B cell (primary cell): ENCODE results near the gene TBC1D22B. TPM values are rescaled to one million over a fixed set of nuclear protein-coding genes. Genes with fewer than 3 reads are reported as not detected.

ENCODE experiments used
- ATAC-seq: fragments of 200-7000 bp; cut with Tn5 transposase; one replicate; pipeline ENCODE4 v1.10.0; 2021; ENCODE audit warnings: low read depth, mild to moderate bottlenecking, moderate number of reproducible peaks, moderate library complexity
- CTCF ChIA-PET: fragments of 350-600 bp; sonication (Branson Sonifier 250); formaldehyde crosslinking; loops from one replicate; lab custom pipeline; 2021; ENCODE audit warnings: antibody characterized with exemption, inconsistent platforms; lab: Charles Lee
- POLR2A ChIA-PET: fragments of 350-600 bp; sonication (Branson Sonifier 250); formaldehyde crosslinking; loops from one replicate; lab custom pipeline; 2021; ENCODE audit warnings: antibody characterized with exemption; lab: Charles Lee
- DNase-seq: peaks from one replicate; pipeline ENCODE4 v3.0.0; 2013
- H2AFZ ChIP-seq: 2 replicates; pipeline ENCODE4 v1.6.1; 2012; ENCODE audit warnings: mild to moderate bottlenecking, low read depth, low read length; ENCODE audit not compliant: insufficient read depth, poor library complexity, severe bottlenecking
- H3K27ac ChIP-seq, 2 donors: 1 replicate in 1 of 2; 2 replicates in 1 of 2; pipeline ENCODE4 v1.5.1; 2012 to 2013; ENCODE audit warnings: low read length in 2 of 2, mild to moderate bottlenecking in 2 of 2, moderate library complexity in 1 of 2
- H3K27me3 ChIP-seq, 4 experiments: fragments of 200-600 bp in 1 of 4; sonication (generic) in 1 of 4; replicated peaks in 1 of 4; 1 replicate in 2 of 4; 2 replicates in 2 of 4; pipeline versions ENCODE4 v1.6.1 to v1.7.0; 2013 to 2016; ENCODE audit warnings: low read length in 3 of 4, mild to moderate bottlenecking in 2 of 4, mixed read lengths in 1 of 4, moderate library complexity in 1 of 4; ENCODE audit not compliant: insufficient read depth in 4 of 4, control insufficient read depth in 3 of 4; ENCODE audit errors: control extremely low read depth in 1 of 4
- H3K36me3 ChIP-seq, 2 experiments: replicated peaks in 1 of 2; 1 replicate in 1 of 2; 2 replicates in 1 of 2; pipeline versions ENCODE4 v1.6.1 to v1.7.1; 2013; ENCODE audit warnings: low read length in 1 of 2; ENCODE audit not compliant: insufficient read depth in 2 of 2, control insufficient read depth in 1 of 2; ENCODE audit errors: control extremely low read depth in 1 of 2, extremely low read depth in 1 of 2
- H3K4me1 ChIP-seq, 2 donors: fragments of 200-600 bp in 1 of 2; sonication (generic) in 1 of 2; 1 replicate in 1 of 2; 2 replicates in 1 of 2; pipeline versions ENCODE4 v1.5.1 to v1.6.1; 2013 to 2017; ENCODE audit warnings: low read length in 2 of 2; ENCODE audit not compliant: control insufficient read depth in 2 of 2, insufficient read depth in 2 of 2
- H3K4me2 ChIP-seq: replicated peaks from 2 replicates; pipeline ENCODE3; 2012; ENCODE audit warnings: mild to moderate bottlenecking, low read depth, low read length; ENCODE audit not compliant: poor library complexity, severe bottlenecking
- H3K4me3 ChIP-seq, 5 experiments: fragments of 200-600 bp in 1 of 5; sonication (generic) in 1 of 5; 1 replicate in 3 of 5; 2 replicates in 2 of 5; pipeline versions ENCODE4 v1.5.1 to v1.7.0; 2011 to 2016; ENCODE audit warnings: low read length in 4 of 5, mild to moderate bottlenecking in 4 of 5, low read depth in 2 of 5, control low read depth in 1 of 5, moderate library complexity in 1 of 5; ENCODE audit not compliant: insufficient read depth in 1 of 5; ENCODE audit errors: control extremely low read depth in 1 of 5, extremely low read depth in 1 of 5
- H3K79me2 ChIP-seq: fragments of 200-600 bp; sonication (generic); one replicate; pipeline ENCODE4 v1.6.0; 2016; ENCODE audit warnings: low read length; ENCODE audit not compliant: control insufficient read depth, insufficient read depth
- H3K9ac ChIP-seq: fragments of 200-600 bp; sonication (generic); 2 replicates; pipeline ENCODE4 v1.6.1; 2017; ENCODE audit warnings: mild to moderate bottlenecking, low read length, moderate library complexity
- H3K9me3 ChIP-seq, 3 donors: one replicate each; pipeline versions ENCODE4 v1.6.1 to v1.7.1; 2013; ENCODE audit warnings: low read length in 2 of 3; ENCODE audit not compliant: control insufficient read depth in 2 of 3, insufficient read depth in 1 of 3; ENCODE audit errors: control extremely low read depth in 1 of 3
- H4K20me1 ChIP-seq: 2 replicates; pipeline ENCODE4 v1.6.0; 2012; ENCODE audit warnings: mild to moderate bottlenecking, low read length; ENCODE audit not compliant: insufficient read depth, control insufficient read depth, poor library complexity, severe bottlenecking
- H3K27ac Mint-ChIP-seq: one replicate; pipeline ENCODE4 v1.8.0; 2021; ENCODE audit warnings: mixed read lengths
- H3K27me3 Mint-ChIP-seq: one replicate; pipeline ENCODE4 v1.8.0; 2021; ENCODE audit warnings: mixed read lengths
- H3K4me1 Mint-ChIP-seq: one replicate; pipeline ENCODE4 v1.8.0; 2021; ENCODE audit warnings: mixed read lengths
- H3K4me3 Mint-ChIP-seq: one replicate; pipeline ENCODE4 v1.8.0; 2021; ENCODE audit warnings: mixed read lengths
- H3K9me3 Mint-ChIP-seq: one replicate; pipeline ENCODE4 v1.8.0; 2022; ENCODE audit warnings: mixed read lengths; ENCODE audit not compliant: insufficient read depth
- EZH2 ChIP-seq: IDR thresholded peaks from 2 replicates; pipeline ENCODE4 v1.6.1; 2012; ENCODE audit warnings: borderline replicate concordance, low read depth, mild to moderate bottlenecking, moderate library complexity, low read length; ENCODE audit not compliant: insufficient read depth, poor library complexity, severe bottlenecking
- WGBS: methylation state at CpG from one replicate; pipeline ENCODE4 v1.1.5; 2013; ENCODE audit warnings: missing lambda C conversion rate; ENCODE audit not compliant: insufficient coverage; 5-methylcytosine and 5-hydroxymethylcytosine counted together
- intact Hi-C: fragments of 100-400 bp; cut with micrococcal nuclease; formaldehyde crosslinking; loops from one replicate; pipeline ENCODE4 v1.10.0; 2022
- polyA plus RNA-seq: library from polyadenylated mRNA; depleted of rRNA; stranded (reverse); fragments of >200 nt; gene quantifications from 2 replicates; pipeline ENCODE4 v1.2.3, GENCODE V29; 2012
- total RNA-seq, 2 donors: library from RNA; stranded (reverse); fragments of 120-200 nt in 1 of 2; gene quantifications; 1 replicate in 1 of 2; 2 replicates in 1 of 2; pipeline versions ENCODE4 v1.2.3 to v1.2.4, GENCODE V29; 2013 to 2022
- TF ChIP-seq, protein P1 (sequence below): fragments of 200-600 bp; IDR thresholded peaks from one replicate; pipeline ENCODE4 v1.8.0; 2022; ENCODE audit warnings: antibody characterized with exemption, mild to moderate bottlenecking

TBC1D22B gene
- total and polyA plus RNA-seq, 2 donors (not counting 1 experiment from before 2014, with no cell fraction given) = 5.1 to 12.5 TPM

DNA sequence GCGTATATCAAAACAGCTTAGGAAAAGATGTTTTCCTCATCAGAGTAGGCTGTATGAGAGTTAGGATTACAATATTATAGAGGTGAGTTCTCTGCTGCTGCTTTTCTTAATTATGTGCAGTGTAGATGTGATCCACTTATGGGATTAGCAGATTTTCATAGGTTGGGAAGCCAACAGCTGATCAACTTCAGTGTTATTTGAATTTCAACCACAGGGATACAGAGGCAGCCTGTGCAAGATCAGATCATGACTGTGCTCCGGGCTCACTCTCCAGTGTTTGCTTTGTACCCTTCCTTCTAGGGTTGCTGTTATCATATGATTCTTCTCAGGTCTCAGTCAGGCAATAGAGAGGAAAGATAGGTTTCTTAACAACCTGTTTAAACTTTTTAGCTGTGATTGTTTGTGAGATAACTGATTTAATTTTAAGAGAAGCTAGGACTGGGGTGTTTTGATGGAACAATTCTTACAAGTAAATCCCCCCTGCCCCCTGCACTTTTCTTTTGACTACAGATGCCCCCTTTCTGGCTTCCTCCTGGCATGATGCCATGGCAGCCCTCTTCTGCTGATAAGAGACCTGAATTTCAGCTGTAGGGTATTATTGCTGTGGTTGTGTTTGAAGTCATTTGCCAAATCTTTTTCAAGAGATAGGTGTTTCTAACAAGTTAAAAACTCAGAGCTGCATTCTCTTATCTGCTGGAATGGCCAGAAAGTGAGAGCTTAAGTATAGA is 104.7 kb downstream of the TBC1D22B start:
- CTCF ChIA-PET = interaction anchor here (0.8 to 1.6 kb wide), 3 partner anchors 19 to 71 kb away, joined by 3 to 5 read pairs (median 4); no protein-coding TSS in a partner anchor
- peaks cover 8% of the 10 kb centered on the region for H3K4me1 Mint-ChIP-seq
- no peak for TF ChIP-seq EZH2
- TF ChIP-seq, protein P1, sequence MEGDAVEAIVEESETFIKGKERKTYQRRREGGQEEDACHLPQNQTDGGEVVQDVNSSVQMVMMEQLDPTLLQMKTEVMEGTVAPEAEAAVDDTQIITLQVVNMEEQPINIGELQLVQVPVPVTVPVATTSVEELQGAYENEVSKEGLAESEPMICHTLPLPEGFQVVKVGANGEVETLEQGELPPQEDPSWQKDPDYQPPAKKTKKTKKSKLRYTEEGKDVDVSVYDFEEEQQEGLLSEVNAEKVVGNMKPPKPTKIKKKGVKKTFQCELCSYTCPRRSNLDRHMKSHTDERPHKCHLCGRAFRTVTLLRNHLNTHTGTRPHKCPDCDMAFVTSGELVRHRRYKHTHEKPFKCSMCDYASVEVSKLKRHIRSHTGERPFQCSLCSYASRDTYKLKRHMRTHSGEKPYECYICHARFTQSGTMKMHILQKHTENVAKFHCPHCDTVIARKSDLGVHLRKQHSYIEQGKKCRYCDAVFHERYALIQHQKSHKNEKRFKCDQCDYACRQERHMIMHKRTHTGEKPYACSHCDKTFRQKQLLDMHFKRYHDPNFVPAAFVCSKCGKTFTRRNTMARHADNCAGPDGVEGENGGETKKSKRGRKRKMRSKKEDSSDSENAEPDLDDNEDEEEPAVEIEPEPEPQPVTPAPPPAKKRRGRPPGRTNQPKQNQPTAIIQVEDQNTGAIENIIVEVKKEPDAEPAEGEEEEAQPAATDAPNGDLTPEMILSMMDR = no peak
- no peaks in the 10 kb centered on the region for H3K9me3 Mint-ChIP-seq
- Histone ChIP-seq H3K36me3 (peaks cover 0 to 23% of the 10 kb centered on the region in 2 experiments), H3K4me2 (no peak overlapping the region), H3K9me3 (no peaks in the 10 kb centered on the region), H3K79me2 (peaks cover 21% of the 10 kb centered on the region), H3K4me3 (no peak overlapping the region), H3K27ac (no peak overlapping the region), H4K20me1 (peaks cover 13% of the 10 kb centered on the region), H3K27me3 (no peaks in the 10 kb centered on the region), H3K9ac (no peak overlapping the region), H3K4me1 (no peaks in the 10 kb centered on the region), H2AFZ (no peak overlapping the region)
- no peak overlapping the region for H3K27ac Mint-ChIP-seq
- ATAC-seq (no peak), DNase-seq (no peak)
- H3K4me3 Mint-ChIP-seq = no peak overlapping the region
- no peaks in the 10 kb centered on the region for H3K27me3 Mint-ChIP-seq
- POLR2A ChIA-PET = no interaction called here
- intact Hi-C loops = no loop called here
- WGBS = no CpG with 5 or more reads among the region's 2 CpGs

DNA sequence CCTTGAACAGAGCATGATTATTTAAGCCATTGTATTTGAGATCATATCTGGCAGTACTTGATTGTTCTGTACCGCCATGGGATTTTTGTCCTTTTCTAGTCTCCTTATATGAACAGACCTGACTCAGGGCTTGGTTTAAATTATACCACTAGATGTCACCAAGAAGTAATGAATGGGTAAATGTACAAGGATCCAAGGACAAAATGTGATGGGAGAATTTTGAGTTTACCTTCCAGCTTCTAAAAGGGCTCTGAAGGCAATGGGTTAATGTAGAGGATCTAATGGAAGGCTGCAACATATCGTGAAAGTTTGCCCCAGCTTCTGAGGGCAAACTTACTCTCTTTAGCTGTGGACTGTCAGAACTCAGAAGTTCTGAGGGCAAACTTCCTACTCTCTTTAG is 108.2 kb downstream of the TBC1D22B start:
- no peak overlapping the region for H3K9ac ChIP-seq
- DNase-seq = no peak
- H4K20me1 ChIP-seq = no peaks in the 10 kb centered on the region
- no CpG with 5 or more reads among the region's 2 CpGs for WGBS
- Mint-ChIP-seq H3K4me3 (no peak overlapping the region), H3K27me3 (no peaks in the 10 kb centered on the region), H3K4me1 (peaks cover 14% of the 10 kb centered on the region), H3K9me3 (no peaks in the 10 kb centered on the region), H3K27ac (no peak overlapping the region)
- ChIA-PET CTCF (interaction anchor here (1.3 to 1.9 kb wide), 2 partner anchors 40 to 119 kb away, joined by 3 to 9 read pairs; no protein-coding TSS in a partner anchor), POLR2A (no interaction called here)
- ATAC-seq = no peak
- H3K4me3 ChIP-seq = no peak overlapping the region
- no peak overlapping the region for H3K4me2 ChIP-seq
- H3K27ac ChIP-seq = no peak overlapping the region
- no peak overlapping the region for H2AFZ ChIP-seq
- intact Hi-C loops = no loop called here
- H3K9me3 ChIP-seq = no peaks in the 10 kb centered on the region
- H3K4me1 ChIP-seq = peaks cover 0 to 15% of the 10 kb centered on the region in 2 donors
- peaks cover 2 to 36% of the 10 kb centered on the region in 2 experiments for H3K36me3 ChIP-seq
- TF ChIP-seq EZH2 = no peak
- TF ChIP-seq, protein P1 = no peak
- peaks cover 8% of the 10 kb centered on the region for H3K79me2 ChIP-seq
- H3K27me3 ChIP-seq = no peaks in the 10 kb centered on the region
